ENCODE results near the gene SOAT1.

Gene SOAT1

GRCh38 chr1:179310721-179311120 lies 17.1 kb downstream of the SOAT1 start:
- Histone ChIP-seq H2BK12ac (ENCODE audit: low read length in 2 of 2) (no peak overlapping the region), H3K36me3 (ENCODE audit: control insufficient read depth in 1 of 2, insufficient read depth in 2 of 2, low read depth in 1 of 2, low read length in 2 of 2) (peaks cover 2 to 54% of the 10 kb centered on the region in 2 experiments), H4K91ac (ENCODE audit: low read length) (no peak overlapping the region), H3K79me1 (replicated peaks; ENCODE audit: low read length, poor library complexity, severe bottlenecking) (peaks cover 4% of the 10 kb centered on the region), H2BK15ac (ENCODE audit: low read depth, poor library complexity, severe bottlenecking) (no peak overlapping the region), H3K14ac (ENCODE audit: low read length in 2 of 2) (no peak overlapping the region), H2BK120ac (ENCODE audit: low read depth, low read length) (no peak overlapping the region), H3K9me3 (ENCODE audit: control insufficient read depth, low read length) (no peaks in the 10 kb centered on the region), H3K27ac (ENCODE audit: low read length, poor library complexity, severe bottlenecking) (peak overlapping the region; percentile 59), H3K4ac (ENCODE audit: low read depth in 1 of 2, low read length in 2 of 2) (no peak overlapping the region), H3K9ac (ENCODE audit: low read length) (peak overlapping the region; percentile 89), H3K27me3 (ENCODE audit: control insufficient read depth in 1 of 2, insufficient read depth in 1 of 2, low read length in 2 of 2) (no peaks in the 10 kb centered on the region), H3K4me1 (ENCODE audit: control insufficient read depth, insufficient read depth, low read depth, low read length) (peaks cover 3% of the 10 kb centered on the region), H3K23ac (ENCODE audit: low read length in 2 of 2) (no peak overlapping the region), H2BK5ac (ENCODE audit: low read depth, low read length, poor library complexity, severe bottlenecking) (no peak overlapping the region), H2AK5ac (ENCODE audit: low read length, severe bottlenecking) (no peak overlapping the region), H3K18ac (ENCODE audit: low read depth in 1 of 2, low read length in 2 of 2) (no peak overlapping the region), H2AFZ (ENCODE audit: low read depth, low read length) (no peak overlapping the region), H3K4me2 (ENCODE audit: low read length, poor library complexity, severe bottlenecking) (no peak overlapping the region), H3K4me3 (ENCODE audit: insufficient read depth in 1 of 2, low read depth in 1 of 2, low read length in 2 of 2) (peak overlapping the region in 1 of 2 experiments; percentile 35), H4K8ac (ENCODE audit: low read length) (no peak overlapping the region)
- 65% methylated on average over 2 of the region's 3 CpGs for WGBS
- peak; percentile 91 for DNase-seq

DNA sequence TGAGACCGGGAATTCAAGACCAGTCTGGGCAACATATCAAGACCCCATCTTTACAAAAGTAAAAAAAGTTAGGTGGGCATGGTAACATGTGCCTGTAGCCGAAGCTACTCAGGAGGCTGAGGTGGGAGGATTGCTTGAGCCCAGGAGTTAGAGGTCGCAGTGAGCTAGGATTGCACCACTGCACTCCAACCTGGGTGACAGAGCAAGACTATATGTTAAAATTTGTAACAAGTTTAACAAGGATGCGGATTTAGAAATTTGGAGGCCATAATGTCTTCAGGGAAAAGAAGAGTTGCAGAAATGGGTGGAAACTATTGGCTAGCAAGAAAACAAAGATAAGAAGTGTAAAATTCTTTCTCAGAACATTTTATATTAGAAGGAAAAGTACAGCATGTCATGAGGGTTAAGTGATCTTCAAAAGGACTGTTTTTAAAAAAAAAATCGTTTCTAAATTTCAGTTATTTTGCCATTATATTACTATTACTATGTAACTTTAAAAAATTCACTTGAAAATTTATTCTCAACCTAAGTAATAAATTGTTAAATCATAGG lies 17.6 kb downstream of the SOAT1 start:
- peak overlapping the region; percentile 89 for H3K9ac ChIP-seq (ENCODE audit: low read length)
- H3K9me3 ChIP-seq (ENCODE audit: control insufficient read depth, low read length): no peaks in the 10 kb centered on the region
- H2BK15ac ChIP-seq (ENCODE audit: low read depth, poor library complexity, severe bottlenecking): no peak overlapping the region
- DNase-seq: no peak
- H3K14ac ChIP-seq (ENCODE audit: low read length in 2 of 2): no peak overlapping the region
- no peak overlapping the region for H3K4ac ChIP-seq (ENCODE audit: low read depth in 1 of 2, low read length in 2 of 2)
- H3K18ac ChIP-seq (ENCODE audit: low read depth in 1 of 2, low read length in 2 of 2): no peak overlapping the region
- H3K27ac ChIP-seq (ENCODE audit: low read length, poor library complexity, severe bottlenecking): peak overlapping the region; percentile 30
- H4K91ac ChIP-seq (ENCODE audit: low read length): no peak overlapping the region
- no peak overlapping the region for H3K4me2 ChIP-seq (ENCODE audit: low read length, poor library complexity, severe bottlenecking)
- H3K4me3 ChIP-seq (ENCODE audit: insufficient read depth in 1 of 2, low read depth in 1 of 2, low read length in 2 of 2): no peak overlapping the region
- H2BK120ac ChIP-seq (ENCODE audit: low read depth, low read length): no peak overlapping the region
- H2BK5ac ChIP-seq (ENCODE audit: low read depth, low read length, poor library complexity, severe bottlenecking): no peak overlapping the region
- WGBS: 100% methylated on average over 3 of the region's 5 CpGs
- no peaks in the 10 kb centered on the region for H3K27me3 ChIP-seq (ENCODE audit: control insufficient read depth in 1 of 2, insufficient read depth in 1 of 2, low read length in 2 of 2)
- H2AK5ac ChIP-seq (ENCODE audit: low read length, severe bottlenecking): no peak overlapping the region
- peaks cover 2 to 53% of the 10 kb centered on the region in 2 experiments for H3K36me3 ChIP-seq (ENCODE audit: control insufficient read depth in 1 of 2, insufficient read depth in 2 of 2, low read depth in 1 of 2, low read length in 2 of 2)
- no peak overlapping the region for H4K8ac ChIP-seq (ENCODE audit: low read length)
- no peak overlapping the region for H2BK12ac ChIP-seq (ENCODE audit: low read length in 2 of 2)
- H3K79me1 ChIP-seq (replicated peaks; ENCODE audit: low read length, poor library complexity, severe bottlenecking): peaks cover 2% of the 10 kb centered on the region
- H3K23ac ChIP-seq (ENCODE audit: low read length in 2 of 2): no peak overlapping the region
- H3K4me1 ChIP-seq (ENCODE audit: control insufficient read depth, insufficient read depth, low read depth, low read length): peaks cover 3% of the 10 kb centered on the region
- H2AFZ ChIP-seq (ENCODE audit: low read depth, low read length): no peak overlapping the region

GRCh38 chr1:179313004-179313403 lies 19.4 kb downstream of the SOAT1 start:
- no peak overlapping the region for H2BK12ac ChIP-seq (ENCODE audit: low read length in 2 of 2)
- peaks cover 3% of the 10 kb centered on the region for H3K79me1 ChIP-seq (replicated peaks; ENCODE audit: low read length, poor library complexity, severe bottlenecking)
- H3K4ac ChIP-seq (ENCODE audit: low read depth in 1 of 2, low read length in 2 of 2): peak overlapping the region in 1 of 2 experiments; percentile 26
- H3K36me3 ChIP-seq (ENCODE audit: control insufficient read depth in 1 of 2, insufficient read depth in 2 of 2, low read depth in 1 of 2, low read length in 2 of 2): peaks cover 0 to 50% of the 10 kb centered on the region in 2 experiments
- H2BK5ac ChIP-seq (ENCODE audit: low read depth, low read length, poor library complexity, severe bottlenecking): no peak overlapping the region
- no peak overlapping the region for H2AFZ ChIP-seq (ENCODE audit: low read depth, low read length)
- WGBS: 91% methylated on average over 6 of the region's 6 CpGs
- no peaks in the 10 kb centered on the region for H3K27me3 ChIP-seq (ENCODE audit: control insufficient read depth in 1 of 2, insufficient read depth in 1 of 2, low read length in 2 of 2)
- H2BK120ac ChIP-seq (ENCODE audit: low read depth, low read length): no peak overlapping the region
- peaks cover 3% of the 10 kb centered on the region for H3K4me1 ChIP-seq (ENCODE audit: control insufficient read depth, insufficient read depth, low read depth, low read length)
- no peak overlapping the region for H3K14ac ChIP-seq (ENCODE audit: low read length in 2 of 2)
- DNase-seq: no peak
- no peak overlapping the region for H3K27ac ChIP-seq (ENCODE audit: low read length, poor library complexity, severe bottlenecking)
- no peaks in the 10 kb centered on the region for H3K9me3 ChIP-seq (ENCODE audit: control insufficient read depth, low read length)
- H3K23ac ChIP-seq (ENCODE audit: low read length in 2 of 2): no peak overlapping the region
- no peak overlapping the region for H2AK5ac ChIP-seq (ENCODE audit: low read length, severe bottlenecking)
- no peak overlapping the region for H2BK15ac ChIP-seq (ENCODE audit: low read depth, poor library complexity, severe bottlenecking)
- H3K4me2 ChIP-seq (ENCODE audit: low read length, poor library complexity, severe bottlenecking): no peak overlapping the region
- H4K91ac ChIP-seq (ENCODE audit: low read length): no peak overlapping the region
- no peak overlapping the region for H3K18ac ChIP-seq (ENCODE audit: low read depth in 1 of 2, low read length in 2 of 2)
- H3K9ac ChIP-seq (ENCODE audit: low read length): no peak overlapping the region
- no peak overlapping the region for H4K8ac ChIP-seq (ENCODE audit: low read length)
- no peak overlapping the region for H3K4me3 ChIP-seq (ENCODE audit: insufficient read depth in 1 of 2, low read depth in 1 of 2, low read length in 2 of 2)

- Histone ChIP-seq H2BK15ac (ENCODE audit: low read depth, poor library complexity, severe bottlenecking) (no peak overlapping the region), H2BK5ac (ENCODE audit: low read depth, low read length, poor library complexity, severe bottlenecking) (no peak overlapping the region), H3K27me3 (ENCODE audit: control insufficient read depth in 1 of 2, insufficient read depth in 1 of 2, low read length in 2 of 2) (no peaks in the 10 kb centered on the region), H3K4me2 (ENCODE audit: low read length, poor library complexity, severe bottlenecking) (no peak overlapping the region), H3K36me3 (ENCODE audit: control insufficient read depth in 1 of 2, insufficient read depth in 2 of 2, low read depth in 1 of 2, low read length in 2 of 2) (peaks cover 3 to 55% of the 10 kb centered on the region in 2 experiments), H4K91ac (ENCODE audit: low read length) (no peak overlapping the region), H3K79me1 (replicated peaks; ENCODE audit: low read length, poor library complexity, severe bottlenecking) (peaks cover 6% of the 10 kb centered on the region), H2AFZ (ENCODE audit: low read depth, low read length) (no peak overlapping the region), H3K4ac (ENCODE audit: low read depth in 1 of 2, low read length in 2 of 2) (no peak overlapping the region), H3K9me3 (ENCODE audit: control insufficient read depth, low read length) (no peaks in the 10 kb centered on the region), H3K4me3 (ENCODE audit: insufficient read depth in 1 of 2, low read depth in 1 of 2, low read length in 2 of 2) (no peak overlapping the region), H3K14ac (ENCODE audit: low read length in 2 of 2) (no peak overlapping the region), H3K23ac (ENCODE audit: low read length in 2 of 2) (no peak overlapping the region), H4K8ac (ENCODE audit: low read length) (no peak overlapping the region), H3K4me1 (ENCODE audit: control insufficient read depth, insufficient read depth, low read depth, low read length) (peaks cover 3% of the 10 kb centered on the region), H3K9ac (ENCODE audit: low read length) (no peak overlapping the region), H2BK120ac (ENCODE audit: low read depth, low read length) (no peak overlapping the region), H3K18ac (ENCODE audit: low read depth in 1 of 2, low read length in 2 of 2) (no peak overlapping the region), H3K27ac (ENCODE audit: low read length, poor library complexity, severe bottlenecking) (no peak overlapping the region), H2BK12ac (ENCODE audit: low read length in 2 of 2) (no peak overlapping the region), H2AK5ac (ENCODE audit: low read length, severe bottlenecking) (no peak overlapping the region)
- 98% methylated on average over 3 of the region's 3 CpGs for WGBS
- DNase-seq: no peak
Observed at GRCh38 chr1:179314928-179315327, 21.3 kb downstream of the SOAT1 start.

All from mesenchymal stem cell (in vitro differentiated cells and primary cell).